ENCODE data around the gene MAP3K8. TPM values are rescaled to one million over a fixed set of nuclear protein-coding genes. Genes with fewer than 3 reads are reported as not detected.

Gene MAP3K8
- total RNA-seq, 1 donor from 2014 or later = 5.1 TPM

GRCh38 chr10:30499816-30500215 is 65.8 kb downstream of the MAP3K8 start:
- H3K4me2 ChIP-seq (ENCODE audit: low read length) = no peak overlapping the region
- no peak for TF ChIP-seq EZH2 (IDR thresholded peaks at IDR 0.05; ENCODE audit: insufficient read depth, low read length)
- no peak for TF ChIP-seq CTCF (IDR thresholded peaks at IDR 0.05; ENCODE audit: insufficient read depth, low read depth, low read length)
- FAIRE-seq (no peak), DNase-seq (ENCODE audit: low read depth) (no peak)
- Mint-ChIP-seq H3K4me1 (ENCODE audit: low read depth, unreplicated experiment) (no peaks in the 10 kb centered on the region), H3K27me3 (ENCODE audit: low read depth, unreplicated experiment) (peaks cover 9% of the 10 kb centered on the region), H3K27ac (ENCODE audit: unreplicated experiment) (no peak overlapping the region), H3K4me3 (ENCODE audit: unreplicated experiment) (no peak overlapping the region), H3K36me3 (ENCODE audit: low read depth, unreplicated experiment) (no peaks in the 10 kb centered on the region), H3K9me3 (ENCODE audit: unreplicated experiment) (no peaks in the 10 kb centered on the region)
- H3K9me3 ChIP-seq (ENCODE audit: insufficient read depth, low read depth, low read length) = no peaks in the 10 kb centered on the region
- no peak overlapping the region for H2AFZ ChIP-seq (ENCODE audit: low read depth, low read length)
- H3K4me1 ChIP-seq (ENCODE audit: insufficient read depth, low read length) = no peaks in the 10 kb centered on the region
- H3K27ac ChIP-seq (ENCODE audit: low read depth, low read length) = no peak overlapping the region
- no peak overlapping the region for H3K4me3 ChIP-seq (ENCODE audit: insufficient read depth, low read depth, low read length)
- H3K79me2 ChIP-seq (ENCODE audit: insufficient read depth, low read length) = no peaks in the 10 kb centered on the region
- H4K20me1 ChIP-seq (ENCODE audit: insufficient read depth, low read length) = no peaks in the 10 kb centered on the region
- H3K9ac ChIP-seq (ENCODE audit: low read length) = no peak overlapping the region
- H3K36me3 ChIP-seq (ENCODE audit: insufficient read depth, low read length) = no peaks in the 10 kb centered on the region
- peaks cover 8% of the 10 kb centered on the region for H3K27me3 ChIP-seq (ENCODE audit: insufficient read depth, low read length)

- H3K9me3 Mint-ChIP-seq (ENCODE audit: unreplicated experiment) = no peaks in the 10 kb centered on the region
- H3K27me3 Mint-ChIP-seq (ENCODE audit: low read depth, unreplicated experiment) = peaks cover 8% of the 10 kb centered on the region
- H3K9ac ChIP-seq (ENCODE audit: low read length) = no peak overlapping the region
- no peak overlapping the region for H2AFZ ChIP-seq (ENCODE audit: low read depth, low read length)
- no peak overlapping the region for H3K27ac ChIP-seq (ENCODE audit: low read depth, low read length)
- TF ChIP-seq CTCF (IDR thresholded peaks at IDR 0.05; ENCODE audit: insufficient read depth, low read depth, low read length) (no peak), EZH2 (IDR thresholded peaks at IDR 0.05; ENCODE audit: insufficient read depth, low read length) (no peak)
- FAIRE-seq (no peak), DNase-seq (ENCODE audit: low read depth) (no peak)
- no peak overlapping the region for H3K27ac Mint-ChIP-seq (ENCODE audit: unreplicated experiment)
- no peaks in the 10 kb centered on the region for H3K4me1 ChIP-seq (ENCODE audit: insufficient read depth, low read length)
- no peaks in the 10 kb centered on the region for H4K20me1 ChIP-seq (ENCODE audit: insufficient read depth, low read length)
- H3K4me2 ChIP-seq (ENCODE audit: low read length) = no peak overlapping the region
- H3K36me3 Mint-ChIP-seq (ENCODE audit: low read depth, unreplicated experiment) = no peaks in the 10 kb centered on the region
- H3K36me3 ChIP-seq (ENCODE audit: insufficient read depth, low read length) = no peaks in the 10 kb centered on the region
- H3K9me3 ChIP-seq (ENCODE audit: insufficient read depth, low read depth, low read length) = no peaks in the 10 kb centered on the region
- H3K4me3 Mint-ChIP-seq (ENCODE audit: unreplicated experiment) = no peak overlapping the region
- no peaks in the 10 kb centered on the region for H3K4me1 Mint-ChIP-seq (ENCODE audit: low read depth, unreplicated experiment)
- peaks cover 9% of the 10 kb centered on the region for H3K27me3 ChIP-seq (ENCODE audit: insufficient read depth, low read length)
- H3K4me3 ChIP-seq (ENCODE audit: insufficient read depth, low read depth, low read length) = no peak overlapping the region
- no peaks in the 10 kb centered on the region for H3K79me2 ChIP-seq (ENCODE audit: insufficient read depth, low read length)
Observed at GRCh38 chr10:30500534-30500933, 66.5 kb downstream of the MAP3K8 start.

- Mint-ChIP-seq H3K4me1 (ENCODE audit: low read depth, unreplicated experiment) (no peaks in the 10 kb centered on the region), H3K27me3 (ENCODE audit: low read depth, unreplicated experiment) (peaks cover 8% of the 10 kb centered on the region), H3K36me3 (ENCODE audit: low read depth, unreplicated experiment) (no peaks in the 10 kb centered on the region), H3K27ac (ENCODE audit: unreplicated experiment) (no peak overlapping the region), H3K4me3 (ENCODE audit: unreplicated experiment) (no peak overlapping the region), H3K9me3 (ENCODE audit: unreplicated experiment) (no peaks in the 10 kb centered on the region)
- Histone ChIP-seq H3K4me2 (ENCODE audit: low read length) (no peak overlapping the region), H4K20me1 (ENCODE audit: insufficient read depth, low read length) (no peaks in the 10 kb centered on the region), H3K27ac (ENCODE audit: low read depth, low read length) (no peak overlapping the region), H3K9ac (ENCODE audit: low read length) (no peak overlapping the region), H3K79me2 (ENCODE audit: insufficient read depth, low read length) (no peaks in the 10 kb centered on the region), H3K4me3 (ENCODE audit: insufficient read depth, low read depth, low read length) (no peak overlapping the region), H3K9me3 (ENCODE audit: insufficient read depth, low read depth, low read length) (no peaks in the 10 kb centered on the region), H3K36me3 (ENCODE audit: insufficient read depth, low read length) (no peaks in the 10 kb centered on the region), H3K27me3 (ENCODE audit: insufficient read depth, low read length) (peaks cover 11% of the 10 kb centered on the region), H2AFZ (ENCODE audit: low read depth, low read length) (no peak overlapping the region), H3K4me1 (ENCODE audit: insufficient read depth, low read length) (no peaks in the 10 kb centered on the region)
- TF ChIP-seq EZH2 (IDR thresholded peaks at IDR 0.05; ENCODE audit: insufficient read depth, low read length) = no peak
- no peak for TF ChIP-seq CTCF (IDR thresholded peaks at IDR 0.05; ENCODE audit: insufficient read depth, low read depth, low read length)
- FAIRE-seq (no peak), DNase-seq (ENCODE audit: low read depth) (no peak)
Observed at GRCh38 chr10:30500963-30501504, 67.0 kb downstream of the MAP3K8 start.
